ENCODE measurements around the gene IFNL1.

DNA sequence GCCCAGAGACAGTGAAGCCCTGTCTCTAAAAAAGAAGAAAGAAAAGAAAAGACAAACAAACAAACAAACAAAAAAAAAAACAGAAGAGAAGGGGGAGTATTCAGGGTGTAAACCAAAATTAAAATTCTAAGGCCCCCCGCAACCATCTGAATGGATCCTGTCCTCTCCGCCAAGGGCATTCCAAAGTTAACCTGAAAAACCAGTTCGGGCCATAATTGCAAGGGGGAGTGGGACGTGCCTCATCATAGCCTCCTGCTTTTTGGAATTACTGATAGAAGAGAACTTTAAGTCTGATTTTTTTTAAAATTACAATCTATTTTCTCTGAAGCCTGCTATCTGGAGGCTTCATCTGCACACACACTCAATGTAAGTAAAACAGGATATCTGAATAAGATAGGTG lies 33.7 kb upstream of the IFNL1 start:
- TF ChIP-seq POLR2A (IDR thresholded peaks at IDR 0.05) (no peak), POLR2AphosphoS5 (IDR thresholded peaks at IDR 0.05; ENCODE audit: insufficient read depth in 1 of 2, low read depth in 1 of 2) (no peak)
- TF ChIP-seq, protein P1, sequence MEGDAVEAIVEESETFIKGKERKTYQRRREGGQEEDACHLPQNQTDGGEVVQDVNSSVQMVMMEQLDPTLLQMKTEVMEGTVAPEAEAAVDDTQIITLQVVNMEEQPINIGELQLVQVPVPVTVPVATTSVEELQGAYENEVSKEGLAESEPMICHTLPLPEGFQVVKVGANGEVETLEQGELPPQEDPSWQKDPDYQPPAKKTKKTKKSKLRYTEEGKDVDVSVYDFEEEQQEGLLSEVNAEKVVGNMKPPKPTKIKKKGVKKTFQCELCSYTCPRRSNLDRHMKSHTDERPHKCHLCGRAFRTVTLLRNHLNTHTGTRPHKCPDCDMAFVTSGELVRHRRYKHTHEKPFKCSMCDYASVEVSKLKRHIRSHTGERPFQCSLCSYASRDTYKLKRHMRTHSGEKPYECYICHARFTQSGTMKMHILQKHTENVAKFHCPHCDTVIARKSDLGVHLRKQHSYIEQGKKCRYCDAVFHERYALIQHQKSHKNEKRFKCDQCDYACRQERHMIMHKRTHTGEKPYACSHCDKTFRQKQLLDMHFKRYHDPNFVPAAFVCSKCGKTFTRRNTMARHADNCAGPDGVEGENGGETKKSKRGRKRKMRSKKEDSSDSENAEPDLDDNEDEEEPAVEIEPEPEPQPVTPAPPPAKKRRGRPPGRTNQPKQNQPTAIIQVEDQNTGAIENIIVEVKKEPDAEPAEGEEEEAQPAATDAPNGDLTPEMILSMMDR (IDR thresholded peaks at IDR 0.05) = no peak

All from vagina (tissue), 2 donors.